ENCODE results near the gene RMDN3.

DNA sequence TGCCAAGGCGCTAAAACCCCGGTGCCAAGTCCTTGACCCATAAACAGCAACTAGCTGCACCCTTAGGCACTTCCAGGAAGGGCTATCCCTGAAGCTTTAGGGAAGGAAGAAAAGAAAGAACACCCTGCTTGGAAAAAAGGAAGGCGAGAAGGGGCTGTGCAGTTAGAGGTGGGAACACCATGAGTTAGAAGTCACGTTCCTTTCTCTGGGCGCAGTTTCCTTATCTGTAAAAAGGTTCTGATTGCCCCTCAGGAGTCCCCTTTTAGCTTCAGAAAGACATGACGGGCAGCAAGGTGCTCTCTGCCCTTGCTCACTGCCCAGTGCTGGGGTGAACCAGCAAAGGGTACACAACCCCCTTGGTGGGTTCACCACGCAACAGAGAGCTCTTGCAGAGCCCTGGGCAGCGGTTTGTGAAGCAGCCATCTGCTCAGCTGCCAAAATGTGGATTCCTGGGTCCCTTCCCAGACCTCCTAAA is 9.6 kb upstream of the RMDN3 start:
- TF ChIP-seq EZH2 (IDR thresholded peaks at IDR 0.05; ENCODE audit: low read depth) (no peak), CTCF (conservative IDR thresholded peaks at IDR 0.05) (no peak)

All from PC-9 (cell line).